ENCODE results near the gene KDM5C. TPM values are rescaled to one million over a fixed set of nuclear protein-coding genes. Genes with fewer than 3 reads are reported as not detected.

The KDM5C gene
- total RNA-seq, 2 donors from 2014 or later, result 65.1 to 171 TPM

GRCh38 chrX:53266914-53267313, 41.9 kb upstream of the KDM5C start:
- ATAC-seq (no peak), DNase-seq (no peak)
- Histone ChIP-seq H3K27me3 (no peaks in the 10 kb centered on the region), H3K4me1 (no peaks in the 10 kb centered on the region), H3K36me3 (replicated peaks in 1 of 2; ENCODE audit: insufficient read depth in 1 of 2, low read depth in 2 of 2) (no peaks in the 10 kb centered on the region), H3K4me3 (no peak overlapping the region), H3K9me3 (no peaks in the 10 kb centered on the region), H3K27ac (no peak overlapping the region)
- TF ChIP-seq CTCF (IDR thresholded peaks at IDR 0.05) (no peak), POLR2A (IDR thresholded peaks at IDR 0.05) (no peak)
- WGBS, 2 donors, result 60 to 97% methylated on average over 4 to 9 of the region's 11 CpGs
- intact Hi-C loops (cut with DNase I), result no loop called here

GRCh38 chrX:53265771-53266574, 41.0 kb upstream of the KDM5C start:
- intact Hi-C loops (cut with DNase I), result no loop called here

GRCh38 chrX:53263597-53264094, 38.6 kb upstream of the KDM5C start:
- no peak overlapping the region for H3K27ac ChIP-seq
- intact Hi-C loops (cut with DNase I), result no loop called here
- no peaks in the 10 kb centered on the region for H3K27me3 ChIP-seq
- ATAC-seq (no peak), DNase-seq (no peak)
- WGBS, 2 donors, result 61 to 69% methylated on average over 8 to 11 of the region's 11 CpGs
- H3K36me3 ChIP-seq (replicated peaks in 1 of 2; ENCODE audit: insufficient read depth in 1 of 2, low read depth in 2 of 2), result no peaks in the 10 kb centered on the region
- H3K4me3 ChIP-seq, result no peak overlapping the region
- TF ChIP-seq CTCF (IDR thresholded peaks at IDR 0.05), result no peak
- no peak for TF ChIP-seq POLR2A (IDR thresholded peaks at IDR 0.05)
- no peaks in the 10 kb centered on the region for H3K4me1 ChIP-seq
- H3K9me3 ChIP-seq, result no peaks in the 10 kb centered on the region

More at GRCh38 chrX:53265771-53266574, 41.0 kb upstream of the KDM5C start:
- ATAC-seq (no peak), DNase-seq (no peak)
- Histone ChIP-seq H3K4me3 (no peak overlapping the region), H3K9me3 (no peaks in the 10 kb centered on the region), H3K27me3 (no peaks in the 10 kb centered on the region), H3K27ac (no peak overlapping the region), H3K4me1 (no peaks in the 10 kb centered on the region), H3K36me3 (replicated peaks in 1 of 2; ENCODE audit: insufficient read depth in 1 of 2, low read depth in 2 of 2) (no peaks in the 10 kb centered on the region)
- WGBS, 2 donors, result 58 to 75% methylated on average over 6 to 8 of the region's 8 CpGs
- no peak for TF ChIP-seq CTCF (IDR thresholded peaks at IDR 0.05)
- no peak for TF ChIP-seq POLR2A (IDR thresholded peaks at IDR 0.05)

- intact Hi-C loops (cut with DNase I), result no loop called here
- ATAC-seq, result no peak
- WGBS, 2 donors, result 40 to 50% methylated on average over 1 to 8 of the region's 8 CpGs
- TF ChIP-seq CTCF (IDR thresholded peaks at IDR 0.05), result no peak
- no peak for TF ChIP-seq POLR2A (IDR thresholded peaks at IDR 0.05)
- DNase-seq, result peak in 1 of 4 donors; percentile 15
- no peaks in the 10 kb centered on the region for H3K36me3 ChIP-seq (replicated peaks in 1 of 2; ENCODE audit: insufficient read depth in 1 of 2, low read depth in 2 of 2)
- H3K4me3 ChIP-seq, result no peak overlapping the region
- no peaks in the 10 kb centered on the region for H3K27me3 ChIP-seq
- H3K27ac ChIP-seq, result no peak overlapping the region
- H3K4me1 ChIP-seq, result no peaks in the 10 kb centered on the region
- no peaks in the 10 kb centered on the region for H3K9me3 ChIP-seq
Observed at GRCh38 chrX:53262918-53263394, 37.9 kb upstream of the KDM5C start.

All from body of pancreas (tissue), 4 donors.